HG02970 (cell line): ENCODE results near the gene ALCAM.

ENCODE experiments used
- ATAC-seq: cut with Tn5 transposase; IDR thresholded peaks from one replicate; pipeline ENCODE4 v1.9.1; 2021; ENCODE audit warnings: mild to moderate bottlenecking, moderate library complexity, moderate number of reproducible peaks; ENCODE audit not compliant: unreplicated experiment, low FRiP score

The ALCAM gene

GRCh38 chr3:105366326-105367062 lies at the start of gene ALCAM:
ALCAM (plus strand) TSS chr3:105366909.
- ATAC-seq, result peak; percentile 54

GRCh38 chr3:105317841-105318240 lies 48.9 kb upstream of the ALCAM start:
- no peak for ATAC-seq

GRCh38 chr3:105322570-105323273 lies 44.0 kb upstream of the ALCAM start:
- peak; percentile 85 for ATAC-seq

- peak; percentile 37 for ATAC-seq
These were observed 43.5 kb upstream of the ALCAM start for GRCh38 chr3:105323274-105323599.

- ATAC-seq, result no peak
These were observed 41.8 kb upstream of the ALCAM start for GRCh38 chr3:105324951-105325350.

- ATAC-seq, result no peak
These were observed 38.9 kb upstream of the ALCAM start for GRCh38 chr3:105327662-105328337.

GRCh38 chr3:105328338-105328730 lies 38.4 kb upstream of the ALCAM start:
- no peak for ATAC-seq

- ATAC-seq, result no peak
These were observed 33.7 kb upstream of the ALCAM start for GRCh38 chr3:105332961-105333360.

- peak; percentile 53 for ATAC-seq
These were observed 32.4 kb upstream of the ALCAM start for GRCh38 chr3:105334138-105334882.

GRCh38 chr3:105339946-105340345 lies 26.8 kb upstream of the ALCAM start:
- no peak for ATAC-seq

GRCh38 chr3:105343991-105344390 lies 22.7 kb upstream of the ALCAM start:
- no peak for ATAC-seq

- no peak for ATAC-seq
These were observed 21.6 kb upstream of the ALCAM start for GRCh38 chr3:105345156-105345555.

GRCh38 chr3:105347625-105348302 lies 18.9 kb upstream of the ALCAM start:
- ATAC-seq, result no peak

- no peak for ATAC-seq
These were observed 18.4 kb upstream of the ALCAM start for GRCh38 chr3:105348307-105348706.

GRCh38 chr3:105349684-105350387 lies 16.9 kb upstream of the ALCAM start:
- no peak for ATAC-seq

GRCh38 chr3:105351821-105352220 lies 14.9 kb upstream of the ALCAM start:
- ATAC-seq, result no peak

- ATAC-seq, result no peak
These were observed 13.7 kb upstream of the ALCAM start for GRCh38 chr3:105352976-105353375.

- ATAC-seq, result no peak
These were observed 13.1 kb upstream of the ALCAM start for GRCh38 chr3:105353485-105354161.

GRCh38 chr3:105354429-105354828 lies 12.3 kb upstream of the ALCAM start:
- no peak for ATAC-seq
